WI38 (cell line): ENCODE results near the gene KIF3C.
A peak's percentile ranks its signal among the peaks of the same experiment; 100 is the strongest.

Experiments used
- H3K4me3 ChIP-seq: 2 replicates; pipeline ENCODE4 v1.5.1; 2011; ENCODE audit warnings: low read depth, mild to moderate bottlenecking, control low read depth, low read length
- TF ChIP-seq, protein P1 (sequence below): IDR thresholded peaks from 2 replicates; pipeline ENCODE4 v1.5.1; 2012; ENCODE audit warnings: low read depth, mild to moderate bottlenecking, control low read depth, low read length

The KIF3C gene

DNA sequence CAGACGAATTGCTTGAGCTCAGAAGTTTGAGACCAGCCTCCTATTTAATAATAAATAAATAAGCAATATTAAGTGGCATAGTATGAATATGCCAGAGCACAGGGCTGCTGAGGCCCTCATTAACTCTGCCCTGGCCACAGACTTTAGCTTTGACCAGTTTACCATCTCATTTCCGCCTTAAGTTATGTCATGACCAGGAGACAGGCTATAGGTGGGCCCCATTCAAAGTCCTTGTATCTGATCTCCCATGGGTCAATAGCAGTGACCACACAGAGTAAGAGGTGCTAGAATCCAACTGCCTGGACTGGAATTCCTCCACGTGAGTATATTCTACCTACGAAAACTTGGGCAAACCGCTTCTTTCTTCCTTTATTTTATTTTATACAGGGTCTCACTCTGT, 90.6 kb downstream of the KIF3C start:
- TF ChIP-seq, protein P1, sequence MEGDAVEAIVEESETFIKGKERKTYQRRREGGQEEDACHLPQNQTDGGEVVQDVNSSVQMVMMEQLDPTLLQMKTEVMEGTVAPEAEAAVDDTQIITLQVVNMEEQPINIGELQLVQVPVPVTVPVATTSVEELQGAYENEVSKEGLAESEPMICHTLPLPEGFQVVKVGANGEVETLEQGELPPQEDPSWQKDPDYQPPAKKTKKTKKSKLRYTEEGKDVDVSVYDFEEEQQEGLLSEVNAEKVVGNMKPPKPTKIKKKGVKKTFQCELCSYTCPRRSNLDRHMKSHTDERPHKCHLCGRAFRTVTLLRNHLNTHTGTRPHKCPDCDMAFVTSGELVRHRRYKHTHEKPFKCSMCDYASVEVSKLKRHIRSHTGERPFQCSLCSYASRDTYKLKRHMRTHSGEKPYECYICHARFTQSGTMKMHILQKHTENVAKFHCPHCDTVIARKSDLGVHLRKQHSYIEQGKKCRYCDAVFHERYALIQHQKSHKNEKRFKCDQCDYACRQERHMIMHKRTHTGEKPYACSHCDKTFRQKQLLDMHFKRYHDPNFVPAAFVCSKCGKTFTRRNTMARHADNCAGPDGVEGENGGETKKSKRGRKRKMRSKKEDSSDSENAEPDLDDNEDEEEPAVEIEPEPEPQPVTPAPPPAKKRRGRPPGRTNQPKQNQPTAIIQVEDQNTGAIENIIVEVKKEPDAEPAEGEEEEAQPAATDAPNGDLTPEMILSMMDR = no peak
- H3K4me3 ChIP-seq = no peak overlapping the region

DNA sequence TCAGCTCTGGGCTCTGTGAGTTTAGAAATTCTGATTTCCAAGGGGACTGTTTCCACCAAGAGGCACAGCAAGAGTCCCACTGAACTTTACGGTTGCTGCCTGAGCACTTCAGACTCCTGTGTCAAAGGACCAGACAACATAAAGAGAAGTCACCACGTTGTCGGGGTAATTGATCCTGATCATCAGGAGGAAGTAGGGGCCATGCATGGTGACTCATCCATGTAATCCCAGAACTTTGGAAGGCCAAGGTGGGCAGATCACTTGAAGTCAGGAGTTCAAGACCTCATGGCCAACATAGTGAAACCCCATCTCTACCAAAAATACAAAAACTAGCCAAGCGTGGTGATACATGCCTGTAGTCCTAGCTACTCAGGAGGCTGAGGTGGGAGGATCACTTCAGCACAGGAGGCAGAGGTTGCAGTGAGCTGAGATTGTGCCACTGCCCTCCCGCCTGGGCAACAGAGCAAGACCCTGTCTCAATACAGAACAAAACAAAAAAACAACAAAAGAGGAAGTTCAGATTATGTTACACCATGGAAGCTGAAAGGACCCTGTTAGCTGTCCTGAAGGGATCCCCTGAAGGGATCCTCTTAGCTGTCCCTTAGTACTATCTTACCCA, 94.6 kb downstream of the KIF3C start:
- no peak overlapping the region for H3K4me3 ChIP-seq
- TF ChIP-seq, protein P1 = no peak

DNA sequence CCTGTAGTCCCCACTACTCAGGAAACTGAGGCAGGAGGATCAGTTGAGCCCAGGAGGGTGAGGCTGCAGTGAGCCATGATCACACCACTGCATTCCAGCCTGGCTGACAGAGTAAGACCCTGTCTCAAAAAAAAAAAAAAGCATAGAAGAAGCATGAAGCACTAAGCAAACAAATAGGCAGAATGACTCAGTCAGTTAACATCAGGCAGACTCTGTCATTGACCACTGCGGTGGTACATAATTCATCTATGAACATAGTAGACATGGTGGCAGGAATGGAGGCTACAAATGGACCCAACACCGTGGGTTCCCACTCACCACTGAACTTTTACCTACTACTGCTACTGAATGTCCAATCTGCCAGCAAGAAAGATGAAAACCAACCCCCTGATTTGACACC, 96.4 kb downstream of the KIF3C start:
- H3K4me3 ChIP-seq = no peak overlapping the region
- TF ChIP-seq, protein P1 = no peak

DNA sequence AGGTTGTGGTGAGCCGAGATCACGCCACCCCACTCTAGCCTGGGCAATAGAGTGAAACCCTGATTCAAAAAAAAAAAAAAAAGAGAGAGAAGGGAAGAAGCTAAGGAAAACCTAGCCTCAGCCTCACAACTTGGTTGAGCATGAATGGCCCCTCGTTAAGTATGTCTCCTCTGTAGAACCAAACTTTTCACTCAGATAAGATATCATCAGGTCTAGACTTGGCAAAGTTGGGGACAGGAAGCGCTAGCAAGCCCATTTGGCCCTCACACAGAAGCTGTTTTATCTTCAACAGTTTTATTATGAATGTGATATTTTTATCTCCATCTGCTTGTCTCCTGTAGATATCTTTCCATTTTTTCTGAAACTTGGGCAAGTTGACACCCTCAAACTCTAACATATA, 100.5 kb downstream of the KIF3C start:
- TF ChIP-seq, protein P1 = no peak
- no peak overlapping the region for H3K4me3 ChIP-seq

DNA sequence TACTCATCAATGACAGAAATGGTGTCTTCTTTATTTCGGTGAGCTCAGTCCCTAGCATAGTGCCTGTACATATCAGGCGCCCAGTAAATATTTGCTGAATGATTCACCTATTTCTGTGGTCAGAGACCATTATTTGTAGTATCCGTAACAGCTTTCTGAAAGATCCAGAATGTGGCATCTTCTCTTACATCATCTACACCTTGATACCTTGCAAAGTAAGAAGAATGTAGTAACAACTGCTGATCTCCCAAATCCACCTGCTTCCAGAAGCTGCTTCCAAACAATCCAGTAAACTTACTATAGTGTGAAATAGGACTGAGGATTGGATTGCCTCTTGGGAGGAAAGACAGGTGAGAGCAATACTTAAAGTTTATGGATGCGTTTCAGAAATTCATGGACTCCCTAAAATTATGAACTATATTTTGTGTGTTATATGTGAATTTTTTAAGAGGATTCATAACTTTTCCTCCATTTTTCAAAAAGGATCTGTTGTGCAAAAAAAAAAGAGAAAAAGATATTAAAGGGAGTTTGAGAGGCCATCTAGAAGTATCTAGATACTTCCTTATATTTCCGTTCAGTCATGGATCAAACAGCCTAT, 103.1 kb downstream of the KIF3C start:
- TF ChIP-seq, protein P1 = no peak
- peak overlapping the region; percentile 92 for H3K4me3 ChIP-seq

DNA sequence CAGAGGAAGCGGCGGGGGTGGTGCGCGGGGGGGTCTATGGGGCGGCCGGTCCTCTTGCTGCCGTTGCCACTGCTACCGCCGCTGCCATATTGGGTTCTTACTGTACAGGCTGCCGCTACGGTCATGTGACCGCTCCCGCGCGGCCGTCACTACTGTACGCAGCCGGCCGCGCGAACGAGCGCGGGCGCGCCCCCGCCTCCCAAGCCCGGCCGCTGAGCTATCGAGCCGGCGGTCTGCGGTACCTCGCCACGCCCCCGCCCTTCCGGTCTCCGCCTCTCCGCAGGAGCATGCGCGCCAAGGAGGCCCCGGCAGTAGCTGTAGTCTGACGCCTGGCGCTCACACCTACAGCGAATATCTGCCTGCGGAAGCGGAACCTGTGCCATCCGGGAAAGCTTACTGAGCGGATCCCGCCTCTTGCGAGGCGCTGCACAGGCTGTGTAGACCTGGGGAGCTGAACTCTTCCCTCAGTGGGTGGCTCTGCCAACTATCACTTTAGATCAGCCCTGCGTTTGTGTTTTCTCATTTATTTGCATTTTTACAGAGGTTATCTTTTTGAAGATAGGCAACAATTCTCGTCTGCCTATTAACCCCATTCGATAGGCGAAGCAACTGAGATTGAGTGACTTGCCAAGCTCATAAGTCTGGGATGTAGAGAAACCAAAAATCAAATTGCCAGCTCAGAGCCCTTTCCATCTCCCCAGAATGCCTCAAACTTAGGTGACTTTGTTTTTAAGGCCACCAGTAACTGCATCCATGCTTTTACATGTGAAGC, 103.8 kb downstream of the KIF3C start, which contains the start of gene ASXL2:
TSS of gene ASXL2 (minus strand) at position 127 of the 772 bp plus-strand sequence. CDS start 265 bp downstream, outside the sequence.
- peak within 1 kb of the TSS; percentile 92 for H3K4me3 ChIP-seq
- TF ChIP-seq, protein P1 = no peak
